ENCODE data around the gene PRKCI. TPM values are rescaled to one million over a fixed set of nuclear protein-coding genes. Genes with fewer than 3 reads are reported as not detected.
"Not testable (repeated sequence)": the region's sequence is repeated elsewhere in the genome, so short reads cannot be mapped to it uniquely, and the experiment has no call there.

The PRKCI gene
- total RNA-seq, 1 donor: 56.2 TPM

DNA sequence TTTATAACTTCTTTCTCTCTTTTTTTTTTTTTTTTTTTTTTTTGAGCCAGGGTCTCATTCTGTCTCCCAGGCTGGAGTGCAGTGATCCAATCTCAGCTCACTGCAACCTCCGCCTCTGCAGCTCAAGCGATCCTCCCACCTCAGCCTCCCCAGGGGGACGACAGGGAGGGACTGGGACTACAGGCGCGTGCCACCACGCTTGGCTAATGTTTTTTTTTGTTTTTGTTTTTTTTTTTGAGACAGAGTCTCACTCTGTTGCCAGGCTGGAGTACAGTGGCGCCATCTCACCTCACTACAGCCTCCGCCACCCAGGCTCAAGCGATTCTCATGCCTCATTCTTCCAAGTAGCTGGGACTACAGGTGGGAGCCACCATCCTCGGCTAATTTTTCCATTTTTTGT, 17.7 kb upstream of the PRKCI start:
- H3K4me3 ChIP-seq (ENCODE audit: low read depth, low read length): no peak overlapping the region
- DNase-seq (ENCODE audit: low read depth): no peak
- TF ChIP-seq, protein P1, sequence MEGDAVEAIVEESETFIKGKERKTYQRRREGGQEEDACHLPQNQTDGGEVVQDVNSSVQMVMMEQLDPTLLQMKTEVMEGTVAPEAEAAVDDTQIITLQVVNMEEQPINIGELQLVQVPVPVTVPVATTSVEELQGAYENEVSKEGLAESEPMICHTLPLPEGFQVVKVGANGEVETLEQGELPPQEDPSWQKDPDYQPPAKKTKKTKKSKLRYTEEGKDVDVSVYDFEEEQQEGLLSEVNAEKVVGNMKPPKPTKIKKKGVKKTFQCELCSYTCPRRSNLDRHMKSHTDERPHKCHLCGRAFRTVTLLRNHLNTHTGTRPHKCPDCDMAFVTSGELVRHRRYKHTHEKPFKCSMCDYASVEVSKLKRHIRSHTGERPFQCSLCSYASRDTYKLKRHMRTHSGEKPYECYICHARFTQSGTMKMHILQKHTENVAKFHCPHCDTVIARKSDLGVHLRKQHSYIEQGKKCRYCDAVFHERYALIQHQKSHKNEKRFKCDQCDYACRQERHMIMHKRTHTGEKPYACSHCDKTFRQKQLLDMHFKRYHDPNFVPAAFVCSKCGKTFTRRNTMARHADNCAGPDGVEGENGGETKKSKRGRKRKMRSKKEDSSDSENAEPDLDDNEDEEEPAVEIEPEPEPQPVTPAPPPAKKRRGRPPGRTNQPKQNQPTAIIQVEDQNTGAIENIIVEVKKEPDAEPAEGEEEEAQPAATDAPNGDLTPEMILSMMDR (IDR thresholded peaks at IDR 0.05; ENCODE audit: insufficient read depth, low read length): no peak

DNA sequence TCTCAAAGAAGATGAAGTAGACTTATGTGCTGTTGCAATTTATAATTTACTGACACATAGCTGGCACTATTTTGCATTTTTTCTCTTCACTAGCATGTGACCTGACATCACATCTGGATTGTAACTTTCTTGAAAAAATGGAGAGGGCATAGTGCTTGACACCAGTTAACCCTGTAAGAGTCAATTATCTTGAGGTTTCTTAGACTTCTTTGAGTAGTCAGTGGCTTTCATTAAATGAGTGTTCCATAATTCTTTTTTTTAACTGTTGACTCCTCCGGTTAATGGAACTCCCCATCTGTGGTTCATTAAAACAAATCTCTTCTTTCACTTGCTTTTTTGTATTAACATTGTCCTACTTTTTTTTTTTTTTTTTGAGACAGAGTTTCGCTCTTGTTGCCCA, 16.9 kb upstream of the PRKCI start:
- TF ChIP-seq, protein P1 (IDR thresholded peaks at IDR 0.05; ENCODE audit: insufficient read depth, low read length): no peak
- no peak overlapping the region for H3K4me3 ChIP-seq (ENCODE audit: low read depth, low read length)
- DNase-seq (ENCODE audit: low read depth): peak; percentile 45

DNA sequence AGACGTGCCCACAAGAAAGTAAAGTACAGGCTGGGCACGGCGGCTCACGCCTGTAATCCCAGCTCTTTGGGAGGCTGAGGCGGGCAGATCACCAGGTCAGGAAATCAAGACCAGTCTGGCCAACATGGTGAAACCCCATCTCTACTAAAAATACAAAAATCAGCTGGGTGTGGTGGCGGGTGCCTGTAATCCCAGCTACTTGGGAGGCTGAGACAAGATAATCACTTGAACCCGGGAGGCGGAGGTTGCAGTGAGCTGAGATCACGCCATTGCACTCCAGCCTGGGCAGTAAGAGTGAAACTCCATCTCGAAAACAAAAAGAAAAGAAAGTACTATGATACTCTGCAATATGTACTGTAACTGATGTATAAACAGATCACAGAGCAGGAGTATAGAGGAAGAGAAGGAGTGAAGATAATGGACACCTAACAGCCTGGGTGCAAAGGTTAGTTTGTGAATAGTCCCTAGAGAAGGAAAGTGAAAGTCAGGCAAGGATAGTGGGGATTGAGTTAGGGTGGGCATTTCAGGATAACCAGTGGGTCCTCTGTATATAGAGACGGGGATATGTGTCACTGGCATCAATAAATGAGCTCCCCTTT, 16.0 kb upstream of the PRKCI start:
- H3K4me3 ChIP-seq (ENCODE audit: low read depth, low read length); DNase-seq (ENCODE audit: low read depth): not testable (repeated sequence)

DNA sequence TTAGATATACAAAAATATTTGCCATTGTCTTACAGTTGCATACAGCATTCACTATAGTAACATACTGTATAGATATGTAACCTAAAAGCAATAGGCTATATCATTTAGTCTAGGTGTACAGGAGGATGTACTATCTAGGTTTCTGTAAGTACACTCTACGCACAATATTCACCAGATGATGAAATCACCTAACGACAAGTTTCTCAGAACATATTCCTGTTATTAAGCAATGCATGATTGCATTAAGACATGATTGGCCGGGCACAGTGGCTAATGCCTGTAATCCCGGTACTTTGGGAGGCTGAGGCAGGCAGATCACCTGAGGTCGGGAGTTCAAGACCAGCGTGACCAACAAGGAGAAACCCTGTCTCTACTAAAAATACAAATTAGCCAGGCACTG, 14.5 kb upstream of the PRKCI start:
- DNase-seq (ENCODE audit: low read depth): no peak
- no peak overlapping the region for H3K4me3 ChIP-seq (ENCODE audit: low read depth, low read length)
- TF ChIP-seq, protein P1 (IDR thresholded peaks at IDR 0.05; ENCODE audit: insufficient read depth, low read length): no peak

DNA sequence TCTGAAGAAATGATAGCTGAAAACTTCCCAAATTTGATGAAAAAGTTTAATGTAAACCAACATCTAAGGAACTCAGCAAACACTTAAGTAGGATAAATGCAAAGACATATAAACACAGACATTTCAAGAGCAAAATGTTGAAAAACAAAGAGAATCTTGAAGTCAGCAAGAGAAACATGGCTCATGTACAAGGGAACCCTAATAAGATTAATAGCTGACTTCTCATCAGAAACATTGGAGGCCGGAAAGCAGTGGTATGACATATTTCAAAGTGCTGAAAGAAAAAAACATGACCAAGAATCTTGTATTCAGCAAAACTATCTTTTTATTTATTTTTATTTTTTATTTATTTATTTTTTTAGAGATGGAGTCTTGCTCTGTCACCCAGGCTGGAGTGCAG, 10.6 kb upstream of the PRKCI start:
- no peak for DNase-seq (ENCODE audit: low read depth)
- TF ChIP-seq, protein P1 (IDR thresholded peaks at IDR 0.05; ENCODE audit: insufficient read depth, low read length): no peak
- no peak overlapping the region for H3K4me3 ChIP-seq (ENCODE audit: low read depth, low read length)

DNA sequence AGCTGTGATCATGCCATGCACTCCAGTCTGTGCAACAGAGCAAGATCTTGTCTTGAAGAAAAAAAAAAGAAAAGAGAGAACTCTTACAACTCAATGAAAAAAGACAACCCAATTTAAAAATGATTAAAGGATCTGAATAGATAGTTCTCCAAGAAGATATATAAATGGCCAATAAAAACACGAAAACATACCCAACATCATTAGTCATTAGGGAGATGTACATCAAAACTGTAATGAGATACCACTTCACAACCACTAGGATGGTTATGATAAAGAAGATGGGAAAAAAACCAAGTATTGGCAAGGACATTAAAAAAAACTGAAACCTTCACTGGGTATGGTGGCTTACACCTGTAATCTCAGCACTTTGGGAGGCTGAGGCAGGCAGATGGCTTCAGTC, 2.4 kb upstream of the PRKCI start:
- no peak for DNase-seq (ENCODE audit: low read depth)
- TF ChIP-seq, protein P1 (IDR thresholded peaks at IDR 0.05; ENCODE audit: insufficient read depth, low read length): no peak
- no peak overlapping the region for H3K4me3 ChIP-seq (ENCODE audit: low read depth, low read length)

DNA sequence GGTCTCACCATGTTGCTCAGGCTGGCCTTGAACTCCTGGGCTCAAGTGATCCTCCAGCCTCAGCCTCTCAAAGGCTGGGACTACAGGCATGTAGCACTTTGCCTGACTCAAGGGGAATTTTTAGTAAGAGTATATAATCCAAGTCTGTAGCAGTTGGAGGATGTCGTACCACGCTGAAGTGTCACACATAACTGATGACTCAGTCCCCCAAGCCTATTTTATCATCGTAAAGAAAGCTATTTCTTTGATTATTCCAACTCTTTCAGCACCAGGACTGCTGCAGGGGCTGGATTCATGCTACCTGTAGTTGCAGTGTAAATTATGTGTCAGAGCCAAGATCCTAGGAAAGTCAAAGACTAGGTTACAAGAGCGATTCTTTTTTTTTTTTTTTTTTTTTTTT, 1.4 kb upstream of the PRKCI start:
- TF ChIP-seq, protein P1 (IDR thresholded peaks at IDR 0.05; ENCODE audit: insufficient read depth, low read length): no peak
- no peak overlapping the region for H3K4me3 ChIP-seq (ENCODE audit: low read depth, low read length)
- DNase-seq (ENCODE audit: low read depth): peak; percentile 9
